Left colon (tissue), 2 donors: ENCODE results near the gene KRT20. TPM values are rescaled to one million over a fixed set of nuclear protein-coding genes. Genes with fewer than 3 reads are reported as not detected.

Experiments used
- ATAC-seq: fragments of 200-7000 bp; cut with Tn5 transposase; one replicate; pipeline ENCODE4 v1.9.1; 2020; ENCODE audit warnings: mild to moderate bottlenecking, moderate library complexity
- DNase-seq, 2 donors: peaks; one replicate each; pipeline ENCODE4 v3.0.0-alpha.2; 2020
- intact Hi-C, 2 donors: fragments of 100-400 bp; cut with DNase I in 1 of 2; cut with micrococcal nuclease in 1 of 2; formaldehyde crosslinking; loops; one replicate each; pipeline versions ENCODE4 v1.11.2 to v1.14.0; 2022; cut with DNase I, micrococcal nuclease
- total RNA-seq, 2 donors: library from RNA; stranded (reverse); fragmentation: NEBNext Ultra II Directional; extraction: Animal tissue kit (Norgen Biotek cat#: 25700); gene quantifications; one replicate each; pipeline ENCODE4 v1.2.1, GENCODE V29; 2021
- donor health status: DM: no; HTN: no; CAD: no.
- donor health status: DM: yes; HTN: yes; CAD: no.

The KRT20 gene
- total RNA-seq, 2 donors from 2014 or later, result 1,413 to 1,967 TPM

DNA sequence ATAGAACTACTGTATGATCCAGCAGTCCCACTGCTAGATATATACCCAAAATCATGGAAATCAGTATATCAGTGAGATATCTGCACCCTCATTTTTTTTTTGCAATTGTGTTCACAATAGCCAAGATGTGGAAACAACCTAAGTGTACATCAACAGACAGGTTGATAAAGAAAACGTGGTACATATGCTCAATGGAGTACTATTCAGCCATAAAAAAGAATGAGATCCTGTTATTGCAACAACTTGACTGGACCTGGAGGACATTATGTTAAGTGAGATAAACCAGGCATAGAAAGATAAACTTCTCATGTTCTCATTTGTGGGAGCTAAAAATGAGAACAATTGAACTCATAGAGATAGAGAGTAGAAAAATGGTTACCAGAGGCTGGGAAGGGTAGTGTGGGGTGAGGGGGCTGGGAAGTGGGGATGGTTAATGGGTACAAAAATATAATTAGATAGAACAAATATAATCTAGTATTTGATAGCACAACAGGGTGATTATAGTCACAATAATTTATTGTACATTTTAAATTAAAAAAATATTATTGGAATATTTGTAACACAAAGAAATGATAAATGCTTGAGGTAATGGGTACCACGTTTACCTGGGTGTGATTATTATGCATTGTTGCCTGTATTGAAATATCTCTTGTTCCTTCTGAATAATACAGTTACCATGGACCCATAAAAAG is 54.8 kb downstream of the KRT20 start:
- intact Hi-C loops, result no loop called here
- ATAC-seq, result no peak
- no peak for DNase-seq

DNA sequence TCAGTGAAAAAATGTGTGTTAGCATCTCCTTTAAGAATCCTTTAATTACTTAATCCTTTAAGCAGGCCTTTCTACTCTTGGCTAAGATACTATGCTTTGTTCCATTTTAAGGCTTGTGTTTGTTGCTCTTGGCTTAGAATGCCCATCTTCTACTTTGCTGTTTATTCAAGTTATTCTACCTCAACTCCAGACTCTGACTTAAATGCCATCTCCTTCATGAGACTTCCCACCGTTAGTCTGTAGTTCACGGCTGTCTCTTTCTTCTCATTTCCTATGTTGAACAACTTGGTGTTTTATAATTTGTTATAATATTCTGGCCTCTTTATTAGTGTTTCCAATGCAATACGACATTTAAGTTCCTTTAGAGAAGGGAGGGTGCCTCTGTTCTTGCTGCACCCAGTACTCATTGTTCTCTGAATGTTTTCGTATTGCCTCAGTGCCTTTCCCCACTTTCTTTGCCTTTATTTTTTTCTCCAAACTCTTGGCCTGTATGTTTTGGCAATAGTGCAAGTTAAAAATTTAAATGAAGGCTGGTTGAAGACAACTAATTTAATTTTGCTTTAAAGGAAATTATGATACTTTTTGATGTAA is 56.5 kb downstream of the KRT20 start:
- no peak for DNase-seq
- intact Hi-C loops, result no loop called here
- ATAC-seq, result no peak

DNA sequence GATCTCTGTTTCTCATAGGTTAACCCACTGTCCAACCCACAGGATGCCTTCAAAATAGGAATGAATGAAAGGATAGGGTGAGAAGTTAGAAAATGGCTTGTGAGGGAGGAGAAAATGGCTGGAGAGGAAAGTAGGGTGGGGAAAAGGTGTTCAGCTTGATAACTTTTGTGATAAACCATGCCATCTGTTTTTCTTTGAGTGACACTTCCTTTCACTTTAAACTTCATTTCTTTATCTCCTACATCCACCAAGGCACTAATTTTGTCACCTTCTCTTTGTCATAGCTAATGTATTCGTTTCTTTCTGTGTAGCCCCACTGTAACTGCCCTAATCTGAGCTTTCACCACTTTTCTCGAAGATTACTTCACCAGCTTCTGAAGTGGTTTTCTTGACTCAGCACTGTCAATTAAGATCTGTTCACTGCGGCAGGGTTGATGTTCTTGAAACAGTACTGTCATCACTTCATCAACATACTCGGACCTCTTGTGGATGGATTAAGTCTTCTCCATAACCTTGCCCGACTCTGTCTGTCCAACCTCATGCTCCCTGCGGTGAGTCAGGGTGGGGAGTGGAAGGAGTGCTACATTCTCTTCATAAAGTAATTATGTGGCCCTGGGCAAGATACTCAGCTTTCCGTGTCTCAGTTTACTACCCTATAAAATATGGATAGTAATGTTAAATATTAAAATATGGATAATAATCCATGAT is 57.1 kb downstream of the KRT20 start:
- intact Hi-C loops, result no loop called here
- ATAC-seq (no peak), DNase-seq (no peak)

Other genes with a start within 250 kb of the KRT20 start
- 10 to 100 TPM; 74.5 to 76.4 TPM for gene SMARCE1, start 237.4 kb downstream of the KRT20 start, total RNA-seq
- under 1 TPM; 0.27 to 0.67 TPM for gene KRT222, start 220.1 kb downstream of the KRT20 start, total RNA-seq
- gene KRT24, start 181.5 kb downstream of the KRT20 start, total RNA-seq, result 1 to 10 TPM in 1 of 2 donors, under 1 TPM in 1; 0.46 to 1.3 TPM
- gene KRT25, start 129.9 kb downstream of the KRT20 start, total RNA-seq, result not detected
- not detected for gene KRT26, start 113.0 kb downstream of the KRT20 start, total RNA-seq
- under 1 TPM in 1 of 2 donors, not detected in 1; 0.36 TPM for gene KRT27, start 102.7 kb downstream of the KRT20 start, total RNA-seq
- gene KRT28, start 85.3 kb downstream of the KRT20 start, total RNA-seq, result not detected
- 10 to 100 TPM; 25.1 to 38.9 TPM for gene KRT10, start 62.6 kb downstream of the KRT20 start, total RNA-seq
- gene KRT12, start 18.0 kb downstream of the KRT20 start, total RNA-seq, result 1 to 10 TPM; 1.2 to 3.9 TPM
- under 1 TPM in 1 of 2 donors, not detected in 1; 0.28 TPM for gene KRT23, start 52.4 kb upstream of the KRT20 start, total RNA-seq
- not detected for gene KRT39, start 81.7 kb upstream of the KRT20 start, total RNA-seq
- gene KRT40, start 99.1 kb upstream of the KRT20 start, total RNA-seq, result under 1 TPM; 0.21 to 0.39 TPM
- not detected for gene KRTAP3-3, start 108.9 kb upstream of the KRT20 start, total RNA-seq
- gene KRTAP3-2, start 114.7 kb upstream of the KRT20 start, total RNA-seq, result not detected
- gene KRTAP3-1, start 123.9 kb upstream of the KRT20 start, total RNA-seq, result not detected
- not detected for gene KRTAP1-5, start 142.0 kb upstream of the KRT20 start, total RNA-seq
- gene KRTAP1-4, start 145.0 kb upstream of the KRT20 start, total RNA-seq, result not detected
- not detected for gene KRTAP1-3, start 149.6 kb upstream of the KRT20 start, total RNA-seq
- not detected for gene KRTAP1-1, start 156.2 kb upstream of the KRT20 start, total RNA-seq
- gene KRTAP2-1, start 162.1 kb upstream of the KRT20 start, total RNA-seq, result not detected
- gene KRTAP2-2, start 170.0 kb upstream of the KRT20 start, total RNA-seq, result not detected
- gene KRTAP2-3, start 174.9 kb upstream of the KRT20 start, total RNA-seq, result not detected
- gene KRTAP2-4, start 180.6 kb upstream of the KRT20 start, total RNA-seq, result not detected
- gene KRTAP4-7, start 198.9 kb upstream of the KRT20 start, total RNA-seq, result not detected
- gene KRTAP4-8, start 212.9 kb upstream of the KRT20 start, total RNA-seq, result not detected
- gene KRTAP4-16, start 217.0 kb upstream of the KRT20 start, total RNA-seq, result not detected
- gene KRTAP4-9, start 220.1 kb upstream of the KRT20 start, total RNA-seq, result not detected
- not detected for gene KRTAP4-11, start 233.1 kb upstream of the KRT20 start, total RNA-seq
- not detected for gene KRTAP4-12, start 238.9 kb upstream of the KRT20 start, total RNA-seq